ENCODE data around the gene PDE4D.

- no peak for TF ChIP-seq POLR2A (IDR thresholded peaks at IDR 0.05; ENCODE audit: low read depth, low read length)
- TF ChIP-seq TAF1 (IDR thresholded peaks at IDR 0.05; ENCODE audit: low read depth, low read length): no peak
- no peak for TF ChIP-seq POLR2AphosphoS5 (IDR thresholded peaks at IDR 0.05; ENCODE audit: low read depth, low read length)
- no peak for TF ChIP-seq SPI1 (IDR thresholded peaks at IDR 0.05; ENCODE audit: low read depth, low read length)
- TF ChIP-seq POU2F2 (IDR thresholded peaks at IDR 0.05; ENCODE audit: low read depth, low read length): no peak
Measured at GRCh38 chr5:59577485-59577884, 316.0 kb downstream of the PDE4D start.
